A673 (cell line): ENCODE results near the gene ATP8A2.

Experiments
- EZH2 ChIP-seq: fragments of 200-600 bp; sonication (generic); IDR thresholded peaks from 2 replicates; pipeline ENCODE4 v1.6.1; 2017; ENCODE audit warnings: borderline replicate concordance, low read depth, mild to moderate bottlenecking, mixed read lengths, antibody characterized with exemption, low read length; ENCODE audit not compliant: poor library complexity, severe bottlenecking
- TF ChIP-seq, protein P1 (sequence below): fragments of 300-800, 200-600 bp; sonication (generic); conservative IDR thresholded peaks from 2 replicates; pipeline ENCODE4 v1.5.1; 2017; ENCODE audit warnings: low read depth, mild to moderate bottlenecking, antibody characterized with exemption, low read length, moderate library complexity, mixed read lengths

DNA sequence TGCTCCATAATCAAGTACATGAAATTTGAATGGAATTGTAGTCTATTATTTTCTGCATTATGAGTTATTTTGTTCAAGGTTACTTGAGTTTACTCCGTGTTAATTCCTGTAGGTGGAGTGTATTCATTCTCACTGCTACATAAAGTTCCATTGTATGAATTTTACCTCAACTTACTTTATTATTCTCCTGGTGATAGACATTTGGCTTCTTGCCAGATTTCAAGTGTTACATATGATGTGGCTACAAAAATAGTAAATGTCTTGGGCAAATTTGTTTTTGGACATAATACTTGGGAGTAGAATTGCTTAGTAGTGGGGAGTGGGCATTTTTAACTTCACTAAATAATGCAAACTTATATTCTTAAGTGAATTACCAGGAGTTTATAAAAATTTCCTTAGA is 351.1 kb downstream of the ATP8A2 start:
- TF ChIP-seq, protein P1, sequence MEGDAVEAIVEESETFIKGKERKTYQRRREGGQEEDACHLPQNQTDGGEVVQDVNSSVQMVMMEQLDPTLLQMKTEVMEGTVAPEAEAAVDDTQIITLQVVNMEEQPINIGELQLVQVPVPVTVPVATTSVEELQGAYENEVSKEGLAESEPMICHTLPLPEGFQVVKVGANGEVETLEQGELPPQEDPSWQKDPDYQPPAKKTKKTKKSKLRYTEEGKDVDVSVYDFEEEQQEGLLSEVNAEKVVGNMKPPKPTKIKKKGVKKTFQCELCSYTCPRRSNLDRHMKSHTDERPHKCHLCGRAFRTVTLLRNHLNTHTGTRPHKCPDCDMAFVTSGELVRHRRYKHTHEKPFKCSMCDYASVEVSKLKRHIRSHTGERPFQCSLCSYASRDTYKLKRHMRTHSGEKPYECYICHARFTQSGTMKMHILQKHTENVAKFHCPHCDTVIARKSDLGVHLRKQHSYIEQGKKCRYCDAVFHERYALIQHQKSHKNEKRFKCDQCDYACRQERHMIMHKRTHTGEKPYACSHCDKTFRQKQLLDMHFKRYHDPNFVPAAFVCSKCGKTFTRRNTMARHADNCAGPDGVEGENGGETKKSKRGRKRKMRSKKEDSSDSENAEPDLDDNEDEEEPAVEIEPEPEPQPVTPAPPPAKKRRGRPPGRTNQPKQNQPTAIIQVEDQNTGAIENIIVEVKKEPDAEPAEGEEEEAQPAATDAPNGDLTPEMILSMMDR, result no peak
- TF ChIP-seq EZH2, result no peak
